SK-N-DZ (cell line): Measurements from ENCODE around the gene PDE7B.
"Not testable (repeated sequence)": the region's sequence is repeated elsewhere in the genome, so short reads cannot be mapped to it uniquely, and the experiment has no call there.

Experiments used
- DNase-seq: peaks from one replicate; pipeline ENCODE4 v3.0.0-alpha.2; 2015; ENCODE audit warnings: low spot score

The PDE7B gene

DNA sequence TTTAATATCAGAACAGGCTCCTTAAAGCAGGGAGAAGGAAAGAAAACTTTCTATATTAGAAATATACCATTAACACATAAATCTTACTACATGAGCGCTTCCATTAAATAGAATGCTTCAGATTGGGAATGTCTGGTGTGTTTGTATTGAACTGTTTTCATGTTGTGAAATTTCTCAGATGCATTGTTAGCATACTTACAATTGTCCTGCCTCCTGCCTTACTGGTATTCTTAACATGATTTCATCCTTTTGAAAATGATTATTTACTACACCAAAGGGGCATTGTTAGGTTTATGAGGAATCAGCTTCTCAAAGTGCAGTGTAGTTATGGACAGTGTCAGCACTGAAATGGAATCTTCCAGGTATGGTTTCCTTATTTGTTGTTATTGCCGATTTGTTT lies 253.1 kb downstream of the PDE7B start:
- DNase-seq, result no peak

DNA sequence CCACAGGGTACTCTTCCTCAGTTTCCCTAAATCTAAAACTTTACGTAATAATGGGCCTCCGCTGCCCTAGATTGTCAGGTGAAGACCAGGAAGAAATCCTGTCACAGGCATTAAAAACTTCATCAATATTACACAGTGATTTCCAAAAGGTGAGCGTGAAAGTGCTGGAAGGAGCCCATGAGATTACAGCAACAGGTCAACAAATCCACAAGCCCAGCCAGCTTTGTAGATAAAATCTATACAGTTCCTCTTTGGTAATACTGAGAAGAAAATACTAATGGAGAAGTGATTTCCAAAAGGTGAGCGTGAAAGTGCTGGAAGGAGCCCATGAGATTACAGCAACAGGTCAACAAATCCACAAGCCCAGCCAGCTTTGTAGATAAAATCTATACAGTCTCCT lies 254.3 kb downstream of the PDE7B start:
- DNase-seq, result not testable (repeated sequence)

DNA sequence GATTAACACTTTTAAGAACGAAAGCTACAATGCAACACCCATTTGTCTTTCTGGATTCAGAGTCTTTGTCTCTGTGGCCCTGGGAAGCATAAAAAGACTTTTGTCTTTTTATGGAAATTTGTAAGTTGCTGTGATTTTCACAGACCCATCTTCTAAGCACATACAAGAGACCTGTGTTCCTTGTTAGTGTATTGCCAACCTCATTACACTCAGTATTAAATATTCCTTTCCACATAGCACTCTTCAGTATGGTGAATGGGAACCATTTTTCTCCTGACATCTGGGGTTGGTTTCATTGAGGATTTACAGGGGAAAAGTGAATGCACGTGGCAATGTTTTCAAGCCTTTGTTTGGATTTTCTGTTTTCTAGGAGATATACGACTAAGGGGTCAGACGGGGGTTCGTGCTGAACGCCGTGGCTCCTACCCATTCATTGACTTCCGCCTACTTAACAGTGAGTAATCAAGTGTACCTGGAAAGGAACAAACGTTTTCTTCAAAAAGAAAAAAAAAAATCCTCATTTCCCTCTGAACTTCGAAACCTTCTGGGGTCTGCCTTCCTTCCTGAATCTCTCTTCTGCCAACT lies 257.0 kb downstream of the PDE7B start:
- DNase-seq, result no peak

DNA sequence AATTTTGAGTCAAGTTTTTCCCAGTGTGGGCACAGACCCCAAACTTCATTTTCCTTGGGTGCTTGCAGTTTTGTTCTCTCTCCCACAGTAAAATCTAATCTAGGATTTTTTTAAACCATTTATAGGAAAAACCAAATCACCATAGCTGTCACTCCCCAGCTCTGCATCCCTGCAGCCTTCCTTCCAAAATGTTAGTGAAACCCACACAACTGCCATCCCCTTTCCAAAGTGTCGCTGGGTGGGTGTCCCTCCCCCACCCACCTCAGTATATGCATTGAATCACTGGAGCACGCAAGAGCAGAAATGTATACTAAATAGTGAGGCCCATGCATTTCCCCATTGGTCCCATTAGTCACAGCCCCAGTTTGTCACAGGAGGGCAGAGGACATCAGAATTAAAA lies 260.3 kb downstream of the PDE7B start:
- no peak for DNase-seq

DNA sequence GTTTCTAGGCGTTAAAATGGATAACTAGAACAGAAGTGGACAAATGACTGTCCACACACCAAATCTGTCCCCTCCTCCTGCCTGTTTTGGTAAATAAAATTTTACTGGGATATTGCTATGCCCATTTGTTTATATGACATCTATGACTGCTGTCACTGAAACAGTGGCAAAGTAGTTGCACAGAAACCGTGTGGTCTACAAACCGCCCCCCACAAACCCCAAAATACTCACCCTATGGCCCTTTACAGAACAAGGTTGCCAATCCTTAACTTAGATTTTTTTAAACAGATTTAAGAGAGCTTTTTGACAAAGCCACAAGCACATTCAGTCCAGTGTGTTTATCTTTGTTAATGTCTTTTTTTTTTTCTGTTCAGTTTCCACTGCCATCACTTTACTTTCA lies 260.8 kb downstream of the PDE7B start:
- no peak for DNase-seq

DNA sequence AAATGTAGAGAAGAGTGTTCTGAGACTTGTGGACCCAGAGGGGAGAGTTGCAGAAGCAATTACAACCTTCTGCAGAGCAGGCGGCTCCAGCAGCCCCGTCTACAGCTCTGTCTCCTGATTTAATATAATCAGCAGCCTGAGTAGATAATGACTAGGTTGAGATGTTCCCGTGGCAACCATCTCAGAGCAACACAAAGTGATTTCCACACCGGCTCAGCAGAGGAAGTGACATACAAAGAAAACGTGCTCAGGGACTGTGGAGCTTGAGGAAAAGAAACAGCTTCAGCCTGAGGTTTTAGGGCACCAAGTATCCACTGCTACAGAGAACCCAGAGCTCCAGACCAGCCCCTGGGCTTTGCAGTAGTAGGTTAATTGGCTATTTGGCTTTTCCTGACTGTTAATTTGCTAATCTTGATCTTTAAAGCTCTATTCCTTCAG lies 262.3 kb downstream of the PDE7B start:
- DNase-seq, result peak; percentile 96

DNA sequence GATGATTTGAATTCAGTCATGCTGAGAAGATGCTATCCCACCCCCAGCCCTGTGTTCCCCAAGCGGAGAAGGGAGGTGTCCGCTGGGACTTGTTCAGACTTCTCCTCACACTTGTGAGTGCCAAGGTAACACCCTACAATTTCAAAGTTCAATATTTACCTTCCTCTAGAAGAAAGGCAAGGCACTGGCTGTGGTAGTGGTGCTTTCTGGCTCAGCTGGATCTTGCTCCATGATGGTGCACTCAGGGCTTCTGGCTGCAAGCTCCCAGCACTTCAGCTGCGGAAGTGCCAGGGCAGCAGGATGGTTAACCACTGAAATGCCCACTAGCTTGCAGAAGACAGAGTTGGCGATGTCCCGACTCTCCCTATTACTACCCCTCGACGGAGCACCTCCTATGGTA lies 263.2 kb downstream of the PDE7B start:
- DNase-seq, result no peak

DNA sequence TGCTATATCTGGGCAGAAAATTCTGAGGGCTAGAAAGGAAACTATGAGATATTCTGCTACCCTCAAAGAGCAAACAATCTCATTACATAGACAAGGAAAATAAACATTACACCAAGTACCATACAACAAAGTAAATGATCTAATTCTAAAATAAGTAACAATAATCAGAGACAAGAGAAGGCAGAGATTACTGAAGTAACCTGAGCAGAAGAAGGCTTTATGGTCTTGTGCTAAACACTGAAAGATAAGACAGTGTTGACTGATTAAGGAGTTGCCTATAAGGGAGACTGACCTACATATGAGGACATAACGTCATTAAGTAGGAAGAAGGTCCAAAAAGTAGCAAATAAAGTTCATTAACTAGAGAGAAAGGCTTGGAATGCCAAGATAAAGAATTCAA lies 264.4 kb downstream of the PDE7B start:
- DNase-seq, result no peak

DNA sequence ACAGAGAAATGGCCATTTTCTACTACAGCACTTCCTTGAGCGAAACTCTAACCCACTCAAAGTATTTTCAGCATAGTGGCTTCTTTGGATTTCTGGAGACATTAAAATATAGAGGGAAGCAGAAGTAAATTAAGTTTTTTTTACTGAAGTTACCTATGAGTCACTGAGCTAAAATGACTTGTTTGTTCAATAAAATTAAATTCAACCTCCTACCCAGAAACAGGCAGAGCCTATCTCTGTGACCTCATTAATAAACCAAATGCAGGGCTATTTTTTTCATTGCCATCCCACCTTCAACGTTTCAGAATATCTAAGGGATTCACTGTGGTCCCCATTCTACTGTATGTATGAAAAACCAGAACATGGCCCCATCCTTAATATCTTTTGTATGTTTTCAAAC lies 265.6 kb downstream of the PDE7B start:
- DNase-seq, result no peak

DNA sequence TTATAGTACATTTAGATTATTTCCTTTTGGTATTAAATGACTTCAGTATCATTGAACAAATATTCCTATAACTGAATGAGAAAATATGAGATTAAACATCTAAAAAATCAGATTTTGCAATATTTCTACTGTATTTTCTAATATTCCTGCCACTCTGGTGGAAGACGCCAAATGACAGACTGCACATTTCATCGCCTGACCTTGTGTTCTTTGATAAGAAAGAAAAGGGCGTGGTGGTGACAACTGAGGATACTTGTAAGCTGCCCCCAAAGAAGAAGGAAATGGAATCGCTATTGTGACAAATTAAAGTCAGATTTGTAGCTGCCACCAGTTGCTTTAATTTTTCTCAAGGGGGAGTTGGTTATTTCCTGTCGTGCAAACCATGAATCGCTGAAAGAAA lies 267.3 kb downstream of the PDE7B start:
- DNase-seq, result no peak

DNA sequence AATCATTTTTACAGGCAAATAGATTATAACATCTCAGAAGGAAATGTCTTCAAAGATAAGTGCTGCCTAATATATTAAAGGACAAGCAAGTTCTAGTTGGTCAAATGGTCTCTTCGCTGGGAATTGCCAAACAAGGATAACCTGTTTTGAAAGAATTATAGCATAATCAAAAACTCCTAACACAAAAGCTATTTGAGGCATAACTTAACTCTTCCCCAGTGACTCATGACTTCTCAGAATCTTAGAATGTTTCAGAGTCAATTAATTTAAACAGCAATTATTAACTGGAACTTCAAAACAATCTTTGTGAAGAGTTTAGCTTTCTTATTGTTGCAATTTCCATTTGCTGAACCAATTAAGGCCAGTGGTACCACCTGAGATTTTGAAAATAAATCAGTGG lies 272.0 kb downstream of the PDE7B start:
- no peak for DNase-seq

DNA sequence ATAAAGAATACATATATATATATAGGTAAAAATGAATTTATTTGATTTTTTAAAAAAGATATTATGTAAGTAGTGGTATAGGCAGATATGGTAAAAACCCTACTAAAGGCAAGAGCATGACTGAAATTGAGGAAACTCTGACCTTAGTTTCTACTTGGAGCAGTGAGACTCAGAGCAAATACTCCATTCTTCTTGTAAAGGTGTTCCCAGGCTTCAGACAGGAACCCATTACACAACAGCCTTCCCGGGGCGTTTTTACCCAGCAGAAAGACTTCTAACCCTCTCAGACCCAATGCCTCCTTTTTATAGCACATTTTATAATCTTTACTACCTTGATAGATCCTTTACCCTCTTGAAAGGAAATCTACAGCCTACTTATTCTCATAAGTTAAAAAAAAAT lies 274.1 kb downstream of the PDE7B start:
- no peak for DNase-seq

DNA sequence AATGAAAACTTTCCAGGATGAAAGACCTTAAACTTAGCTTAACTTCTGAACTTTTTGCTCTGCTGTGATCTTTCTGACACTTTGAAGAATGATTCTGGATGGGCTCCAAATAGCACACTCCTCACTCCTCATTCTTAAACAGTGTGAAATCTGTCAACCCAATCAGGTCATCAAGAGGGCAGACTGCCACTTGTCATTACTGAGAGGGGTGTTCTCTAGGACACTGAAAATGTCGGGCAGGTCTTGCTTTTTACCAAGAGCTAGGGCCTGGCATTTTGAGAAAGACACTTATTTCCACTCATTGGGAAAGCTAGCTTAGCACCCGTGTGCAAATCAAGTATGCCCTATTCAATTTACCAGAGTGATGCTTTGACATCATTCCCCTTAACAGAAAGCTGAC lies 276.4 kb downstream of the PDE7B start:
- no peak for DNase-seq

DNA sequence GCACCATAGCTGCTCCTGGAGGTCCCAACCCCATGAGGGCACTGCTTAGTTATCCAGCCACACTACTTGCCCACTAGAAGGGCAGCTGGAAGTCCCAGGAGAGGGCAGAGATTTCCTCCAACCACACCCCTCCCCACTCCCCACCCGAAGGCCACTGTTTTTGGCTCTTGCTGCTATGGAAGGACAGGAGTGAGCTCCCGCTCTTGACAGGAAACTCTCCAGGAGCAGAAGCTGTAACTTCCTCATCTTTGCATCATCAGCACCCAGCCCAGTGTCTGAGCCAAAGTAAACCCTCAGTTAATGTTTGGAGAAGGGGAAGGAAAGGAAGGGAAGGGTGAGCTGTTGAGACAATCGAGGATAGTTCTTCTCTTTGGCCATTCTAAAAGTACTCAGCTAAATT lies 277.9 kb downstream of the PDE7B start:
- DNase-seq, result no peak

DNA sequence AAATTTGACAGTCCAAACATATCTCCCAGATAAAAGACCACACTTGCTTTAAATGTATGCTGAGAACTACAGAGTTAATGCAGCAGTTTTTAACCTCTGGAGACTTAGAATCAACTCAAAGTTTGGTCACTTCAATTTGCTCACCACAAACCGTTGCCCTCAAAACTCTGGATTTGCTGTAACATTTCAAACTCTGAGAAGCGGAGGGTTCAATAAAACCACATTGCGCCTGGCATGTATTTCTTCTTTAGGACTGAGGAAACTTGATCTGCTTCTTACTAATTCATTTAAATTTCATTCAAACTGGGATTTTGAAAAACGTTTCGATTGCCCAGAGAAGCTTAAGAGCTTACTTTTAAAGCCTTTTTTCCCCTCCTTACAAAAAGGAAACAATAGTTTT lies 282.8 kb downstream of the PDE7B start:
- DNase-seq, result no peak

DNA sequence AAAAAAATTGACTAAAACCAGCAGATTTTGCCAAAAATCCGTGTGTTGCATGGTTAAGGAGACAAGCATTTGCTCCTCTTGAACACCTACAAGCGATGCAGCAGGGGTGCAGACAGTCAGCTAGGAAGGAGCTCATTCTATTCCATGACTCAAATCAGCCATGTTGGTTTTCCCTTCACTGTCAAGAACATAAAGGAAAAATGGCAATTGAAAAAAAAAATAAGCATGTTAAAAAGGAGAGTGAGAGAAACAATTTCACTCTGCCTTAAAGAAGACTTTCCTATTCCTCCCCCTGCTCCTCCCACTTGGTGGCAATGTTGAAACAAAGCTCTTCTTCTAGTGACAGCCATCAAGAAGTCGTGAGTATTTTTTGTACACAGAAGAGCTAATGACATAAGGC lies 283.2 kb downstream of the PDE7B start:
- no peak for DNase-seq

DNA sequence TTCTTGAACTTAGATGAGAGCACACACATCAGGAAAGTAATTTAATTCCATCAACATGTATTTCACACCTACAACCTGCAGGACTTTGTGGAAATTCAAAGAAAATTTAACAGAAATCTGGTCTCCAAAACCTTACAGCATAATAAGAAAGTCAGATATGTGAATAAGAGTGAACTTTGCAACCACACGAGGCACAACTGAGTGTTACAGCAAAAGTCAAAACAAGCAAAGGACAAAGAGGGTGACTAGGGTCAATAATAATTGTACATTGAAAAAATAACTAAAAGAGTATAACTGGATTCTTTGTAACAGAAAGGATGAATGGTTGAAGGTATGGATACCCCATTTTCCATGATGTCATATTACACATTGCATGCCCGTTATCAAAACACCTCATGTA lies 284.8 kb downstream of the PDE7B start:
- no peak for DNase-seq

DNA sequence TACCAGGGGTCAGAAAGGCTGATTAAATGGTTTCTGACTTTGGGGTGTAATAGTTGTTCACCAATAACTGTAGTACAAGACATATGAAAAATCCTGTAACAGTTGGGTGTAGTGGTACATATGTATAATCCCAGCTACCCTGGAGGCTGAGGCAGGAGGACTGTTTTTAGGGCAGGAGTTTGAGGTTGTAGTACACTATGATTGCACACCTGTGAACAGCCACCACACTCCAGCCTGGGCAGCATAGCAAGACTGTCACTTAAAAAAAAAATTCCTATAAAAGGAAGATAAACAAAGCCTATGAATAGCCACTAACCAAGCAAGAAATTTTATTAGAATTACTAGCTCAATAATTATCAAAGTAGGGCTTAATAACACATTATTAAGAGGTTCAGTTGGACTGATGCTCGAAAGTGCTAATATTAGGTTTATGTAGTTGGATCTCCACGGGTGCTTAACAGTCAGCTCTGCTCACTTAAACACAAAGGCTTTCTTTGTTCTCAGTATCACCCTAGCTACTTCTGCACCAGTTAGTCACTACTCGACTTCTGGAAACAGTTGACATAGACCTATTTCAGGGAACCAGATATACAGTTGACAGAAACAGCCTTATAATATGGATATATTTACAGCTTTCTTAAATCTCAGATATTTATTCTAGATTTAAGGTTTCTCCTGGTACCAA lies 285.6 kb downstream of the PDE7B start:
- no peak for DNase-seq

DNA sequence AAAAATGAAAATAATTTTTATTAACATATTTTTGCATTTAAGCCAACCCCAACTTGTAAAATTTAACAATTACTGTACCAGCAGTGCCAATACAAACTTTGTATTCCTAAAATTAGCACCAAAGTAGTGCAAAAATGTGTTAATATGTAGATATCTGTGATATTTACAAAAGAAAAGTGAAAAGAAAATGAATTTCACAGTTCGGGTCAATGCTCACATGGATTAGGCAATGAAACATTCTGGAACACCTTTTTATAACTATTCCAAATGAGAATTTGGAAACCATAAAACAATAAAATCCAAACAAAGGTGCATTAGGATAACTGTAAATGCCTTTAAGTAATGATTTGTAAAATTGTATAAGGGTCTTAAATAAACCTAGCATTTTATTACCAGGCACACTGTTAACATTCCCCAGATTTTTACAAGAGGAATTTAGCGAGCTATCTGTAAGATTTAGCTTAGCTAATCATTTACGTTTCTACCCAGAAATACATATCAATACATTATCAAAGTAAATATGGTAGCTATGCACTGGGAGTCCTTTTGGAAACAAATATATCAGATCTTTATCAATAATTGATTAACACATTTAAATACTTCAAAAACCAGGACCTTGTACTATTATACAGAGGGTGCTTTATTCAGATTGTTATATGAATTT lies 286.4 kb downstream of the PDE7B start:
- no peak for DNase-seq

DNA sequence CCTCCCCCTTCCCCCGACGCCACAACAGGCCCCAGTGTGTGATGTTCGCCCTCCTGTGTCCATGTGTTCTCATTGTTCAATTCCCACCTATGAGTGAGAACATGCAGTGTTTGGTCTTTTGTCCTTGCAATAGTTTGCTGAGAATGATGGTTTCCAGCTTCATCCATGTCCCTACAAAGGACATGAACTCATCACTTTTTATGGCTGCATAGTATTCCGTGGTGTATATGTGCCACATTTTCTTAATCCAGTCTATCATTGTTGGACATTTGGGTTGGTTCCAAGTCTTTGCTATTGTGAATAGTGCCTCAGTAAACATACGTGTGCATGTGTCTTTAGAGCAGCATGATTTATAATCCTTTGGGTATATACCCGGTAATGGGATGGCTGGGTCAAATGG lies 287.6 kb downstream of the PDE7B start:
- DNase-seq, result not testable (repeated sequence)

DNA sequence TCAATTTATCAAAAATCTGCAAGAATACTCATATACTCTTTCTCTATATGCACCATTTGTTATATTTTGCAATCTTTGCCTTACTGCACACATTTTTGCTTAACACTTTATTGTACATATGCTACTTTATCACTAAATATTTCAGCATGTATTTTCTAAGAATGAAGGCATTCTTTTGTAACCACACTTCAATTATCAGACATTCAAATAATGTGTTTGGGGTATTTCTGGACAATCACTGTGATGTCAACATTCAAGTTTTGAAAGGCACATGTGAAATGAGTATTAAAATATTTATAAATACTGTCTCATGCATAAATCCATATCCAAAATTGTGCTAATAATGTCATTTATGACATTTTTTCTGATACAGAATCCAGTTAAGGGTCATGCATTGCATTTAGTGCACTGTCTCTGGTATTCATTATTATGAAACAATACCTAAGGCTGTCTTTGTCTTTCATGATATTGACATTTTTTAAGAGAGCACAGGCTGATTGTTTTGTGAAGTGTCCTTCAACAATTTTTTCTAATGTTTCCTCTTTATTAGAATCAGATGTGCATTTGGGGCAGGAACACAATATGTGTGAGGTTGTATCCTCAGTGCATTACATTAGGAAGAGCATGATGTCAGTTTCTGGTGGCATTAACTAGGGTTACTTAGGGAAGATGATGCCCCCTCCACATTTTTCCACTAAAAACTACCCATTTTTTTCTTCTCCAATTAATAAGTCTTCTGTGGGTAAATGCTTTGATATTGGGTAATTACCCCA lies 292.9 kb downstream of the PDE7B start:
- DNase-seq, result no peak

DNA sequence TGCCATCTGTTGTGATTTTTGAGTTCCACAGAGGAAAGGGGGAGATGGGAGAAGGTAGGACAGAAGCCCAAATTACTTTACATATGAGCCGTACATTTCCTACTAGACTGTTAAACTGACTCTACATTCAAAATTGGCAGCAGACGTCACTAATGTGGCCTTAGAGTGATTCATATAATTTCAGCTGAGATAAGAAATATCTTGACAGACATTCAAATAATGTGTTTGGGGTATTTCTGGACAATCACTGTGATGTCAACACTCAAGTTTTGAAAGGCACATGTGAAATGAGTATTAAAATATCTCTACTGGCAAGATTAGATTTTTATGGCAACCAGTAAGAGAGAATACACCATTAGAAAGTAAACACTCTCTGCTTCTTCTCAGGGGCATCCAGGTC lies 294.6 kb downstream of the PDE7B start:
- DNase-seq, result no peak

DNA sequence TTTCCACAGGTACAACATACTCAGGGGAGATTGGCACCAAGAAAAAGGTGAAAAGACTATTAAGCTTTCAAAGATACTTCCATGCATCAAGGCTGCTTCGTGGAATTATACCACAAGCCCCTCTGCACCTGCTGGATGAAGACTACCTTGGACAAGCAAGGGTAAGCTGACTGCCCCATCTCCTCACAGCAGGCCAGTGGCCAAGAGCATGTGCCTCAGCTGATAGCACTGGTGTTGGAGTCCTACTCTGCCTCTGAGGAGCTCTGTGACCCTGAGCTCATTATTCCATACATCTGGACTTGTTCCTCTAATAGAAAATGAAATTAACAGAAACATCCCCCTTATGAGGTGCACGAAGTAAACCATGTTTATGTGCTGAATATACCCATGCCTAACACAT lies 295.8 kb downstream of the PDE7B start:
- no peak for DNase-seq
